GM21723 (cell line): ENCODE results near the gene ZFR.
"Not testable (repeated sequence)": the region's sequence is repeated elsewhere in the genome, so short reads cannot be mapped to it uniquely, and the experiment has no call there.

ENCODE experiments used
- ATAC-seq: cut with Tn5 transposase; IDR thresholded peaks from one replicate; pipeline ENCODE4 v1.9.1; 2021; ENCODE audit warnings: mild to moderate bottlenecking, moderate library complexity; ENCODE audit not compliant: unreplicated experiment

Gene ZFR

DNA sequence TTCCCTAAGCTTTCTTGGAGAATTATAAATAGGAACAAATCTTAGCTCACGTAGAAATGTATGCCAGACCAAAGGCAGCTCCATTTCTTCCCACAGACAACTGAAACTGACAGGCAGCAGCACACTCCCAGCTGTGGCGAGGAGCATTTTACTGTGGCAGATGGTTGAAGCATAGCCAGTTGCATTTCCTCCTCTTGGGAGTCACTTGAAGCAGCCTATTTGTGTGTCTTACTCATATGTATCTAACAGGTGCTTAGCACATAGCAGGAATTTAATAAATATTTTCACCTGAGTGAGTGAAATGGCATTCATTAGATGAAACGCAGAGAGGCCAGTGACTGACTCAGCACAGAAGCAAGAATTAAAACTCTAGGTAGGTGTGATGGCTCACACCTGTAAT lies 119.5 kb downstream of the ZFR start:
- peak; percentile 71 for ATAC-seq

- no peak for ATAC-seq
These were observed 120.8 kb downstream of the ZFR start for GRCh38 chr5:32323741-32324140.

GRCh38 chr5:32322882-32323281 lies 121.7 kb downstream of the ZFR start:
- ATAC-seq, result no peak

DNA sequence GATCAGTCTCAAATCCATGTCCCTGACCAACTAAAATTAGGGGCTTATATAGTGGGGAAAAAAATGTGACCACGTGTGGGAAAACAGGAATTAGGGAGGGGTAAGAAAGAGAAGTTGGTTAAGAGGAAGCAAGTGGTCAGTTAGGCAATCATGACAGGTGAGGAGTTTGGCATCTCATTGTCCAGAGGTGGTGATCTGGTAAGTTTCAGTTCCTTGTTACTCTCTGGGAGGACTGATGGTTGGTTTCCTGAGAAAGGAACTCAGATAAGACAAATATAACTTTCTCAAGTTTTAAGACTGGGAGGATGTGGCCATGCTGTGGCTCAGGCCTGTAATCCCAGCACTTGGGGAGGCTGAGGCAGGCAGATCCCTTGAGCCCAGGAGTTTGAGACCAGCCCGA lies 122.8 kb downstream of the ZFR start:
- ATAC-seq, result not testable (repeated sequence)

GRCh38 chr5:32320576-32320975 lies 124.0 kb downstream of the ZFR start:
- no peak for ATAC-seq

- ATAC-seq, result no peak
These were observed 124.5 kb downstream of the ZFR start for GRCh38 chr5:32319926-32320543.

- ATAC-seq, result no peak
These were observed 125.1 kb downstream of the ZFR start for GRCh38 chr5:32319392-32319791.

GRCh38 chr5:32317041-32317440 lies 127.5 kb downstream of the ZFR start:
- ATAC-seq, result no peak

- ATAC-seq, result no peak
These were observed 129.1 kb downstream of the ZFR start for GRCh38 chr5:32315221-32316014.

- no peak for ATAC-seq
These were observed 129.9 kb downstream of the ZFR start for GRCh38 chr5:32314658-32315057.

GRCh38 chr5:32314152-32314488 lies 130.4 kb downstream of the ZFR start:
- not testable (repeated sequence) for ATAC-seq

- peak; percentile 95 for ATAC-seq
These were observed 131.8 kb downstream of the ZFR start, which contains the start of gene MTMR12 for GRCh38 chr5:32312595-32313332. Gene MTMR12, minus strand, starts transcription at chr5:32312939. Its CDS starts 101 bp downstream, at chr5:32312838.

GRCh38 chr5:32312197-32312594 lies 132.3 kb downstream of the ZFR start:
- ATAC-seq, result peak; percentile 35

DNA sequence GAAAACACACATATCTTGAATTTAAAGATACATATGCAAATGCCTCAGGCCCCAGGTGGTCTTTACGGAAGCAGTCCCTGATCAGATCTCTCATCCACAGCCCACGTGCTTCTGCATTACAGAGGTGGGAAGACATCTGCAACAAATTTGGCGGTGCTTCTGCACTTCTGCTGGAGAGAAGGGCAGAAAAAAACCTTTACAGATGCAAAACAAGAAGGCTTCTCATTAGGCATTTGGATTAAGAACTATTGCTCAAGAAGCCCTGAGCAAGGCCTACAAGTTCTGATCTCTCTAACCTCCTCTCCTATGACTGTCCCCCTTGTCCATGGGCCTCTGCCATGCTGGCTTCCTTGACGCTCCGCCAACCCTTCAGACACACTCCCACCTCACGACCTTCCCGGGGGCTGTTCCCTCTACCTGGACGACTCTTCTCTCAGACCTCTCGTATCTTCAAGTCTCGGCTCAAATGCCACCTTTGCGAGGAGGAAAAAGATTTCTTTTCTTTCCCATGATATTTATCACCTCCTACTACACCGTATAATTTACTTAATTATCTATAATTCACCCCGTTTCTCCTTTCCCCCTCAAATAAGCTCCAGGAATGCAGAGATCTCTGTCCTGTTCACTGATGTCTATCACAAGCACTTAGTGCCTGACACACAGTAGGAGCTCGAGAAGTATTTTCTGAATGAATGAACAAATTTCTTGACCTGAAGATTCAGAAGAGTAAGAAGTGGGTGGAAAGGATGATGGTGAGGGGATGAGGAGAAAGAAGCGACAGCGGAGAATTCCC lies 132.9 kb downstream of the ZFR start:
- ATAC-seq, result no peak

DNA sequence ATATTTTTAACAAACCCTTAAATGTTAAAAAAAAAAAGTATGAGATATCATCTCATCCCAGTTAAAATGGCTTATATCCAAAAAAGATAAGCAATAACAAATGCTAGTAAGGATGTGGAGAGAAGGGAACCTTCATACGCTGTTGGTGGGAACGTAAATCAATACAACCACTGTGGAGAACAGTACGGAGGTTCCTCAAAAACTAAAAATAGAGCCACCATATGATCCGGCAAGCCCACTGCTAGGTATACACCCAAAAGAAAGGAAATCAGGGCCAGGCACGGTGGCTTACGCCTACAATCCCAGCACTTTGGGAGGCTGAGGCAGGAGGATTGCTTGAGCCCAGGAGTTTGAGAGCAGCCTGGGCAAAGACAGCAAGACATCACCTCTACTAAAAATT lies 134.8 kb downstream of the ZFR start:
- ATAC-seq, result no peak

DNA sequence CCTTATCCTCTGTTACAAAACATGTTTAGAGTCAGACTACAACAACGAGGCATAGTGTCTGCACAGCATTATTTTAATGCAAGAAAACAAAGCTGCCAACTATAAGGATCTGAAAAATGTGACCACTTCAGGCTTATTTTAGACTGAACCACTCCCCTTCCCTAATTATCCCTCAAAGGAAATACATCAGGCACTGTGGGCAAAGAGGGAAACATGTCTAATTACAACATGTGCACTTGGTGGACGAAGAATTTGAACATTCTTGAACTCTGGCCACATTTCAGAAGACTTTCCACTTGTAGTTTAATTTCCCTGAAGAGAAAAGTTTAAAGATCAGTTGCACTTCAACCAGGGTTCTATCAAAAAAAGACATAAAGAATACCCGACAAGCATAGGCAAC lies 135.6 kb downstream of the ZFR start:
- no peak for ATAC-seq

- ATAC-seq, result no peak
These were observed 136.8 kb downstream of the ZFR start for GRCh38 chr5:32307769-32308194.

GRCh38 chr5:32304622-32305021 lies 139.9 kb downstream of the ZFR start:
- no peak for ATAC-seq
